AG09309 (cell line): Measurements from ENCODE around the gene CD1E.
"Not testable (repeated sequence)": the region's sequence is repeated elsewhere in the genome, so short reads cannot be mapped to it uniquely, and the experiment has no call there.

Experiments
- DNase-seq: peaks from one replicate; pipeline ENCODE4 v3.0.0-alpha.2; 2010; ENCODE audit warnings: low read depth
- H3K4me3 ChIP-seq: 2 replicates; pipeline ENCODE4 v1.5.1; 2011; ENCODE audit warnings: mild to moderate bottlenecking, low read depth, low read length, moderate library complexity; ENCODE audit not compliant: control insufficient read depth
- TF ChIP-seq, protein P1 (sequence below): IDR thresholded peaks from 2 replicates; pipeline ENCODE4 v1.5.1; 2011; ENCODE audit warnings: mild to moderate bottlenecking, low read depth, low read length, inconsistent platforms; ENCODE audit not compliant: insufficient read depth, control insufficient read depth; ENCODE audit errors: missing control alignments

The CD1E gene

GRCh38 chr1:158356616-158357015 lies 2.9 kb downstream of the CD1E start:
- no peak overlapping the region for H3K4me3 ChIP-seq
- DNase-seq = no peak
- TF ChIP-seq, protein P1, sequence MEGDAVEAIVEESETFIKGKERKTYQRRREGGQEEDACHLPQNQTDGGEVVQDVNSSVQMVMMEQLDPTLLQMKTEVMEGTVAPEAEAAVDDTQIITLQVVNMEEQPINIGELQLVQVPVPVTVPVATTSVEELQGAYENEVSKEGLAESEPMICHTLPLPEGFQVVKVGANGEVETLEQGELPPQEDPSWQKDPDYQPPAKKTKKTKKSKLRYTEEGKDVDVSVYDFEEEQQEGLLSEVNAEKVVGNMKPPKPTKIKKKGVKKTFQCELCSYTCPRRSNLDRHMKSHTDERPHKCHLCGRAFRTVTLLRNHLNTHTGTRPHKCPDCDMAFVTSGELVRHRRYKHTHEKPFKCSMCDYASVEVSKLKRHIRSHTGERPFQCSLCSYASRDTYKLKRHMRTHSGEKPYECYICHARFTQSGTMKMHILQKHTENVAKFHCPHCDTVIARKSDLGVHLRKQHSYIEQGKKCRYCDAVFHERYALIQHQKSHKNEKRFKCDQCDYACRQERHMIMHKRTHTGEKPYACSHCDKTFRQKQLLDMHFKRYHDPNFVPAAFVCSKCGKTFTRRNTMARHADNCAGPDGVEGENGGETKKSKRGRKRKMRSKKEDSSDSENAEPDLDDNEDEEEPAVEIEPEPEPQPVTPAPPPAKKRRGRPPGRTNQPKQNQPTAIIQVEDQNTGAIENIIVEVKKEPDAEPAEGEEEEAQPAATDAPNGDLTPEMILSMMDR = no peak

- no peak overlapping the region for H3K4me3 ChIP-seq
- DNase-seq = no peak
- TF ChIP-seq, protein P1 = no peak
These were observed 3.7 kb downstream of the CD1E start for GRCh38 chr1:158357441-158357840.

GRCh38 chr1:158362482-158362881 lies 8.8 kb downstream of the CD1E start:
- DNase-seq = no peak
- H3K4me3 ChIP-seq = no peak overlapping the region
- TF ChIP-seq, protein P1 = no peak

- no peak for DNase-seq
These were observed 9.2 kb downstream of the CD1E start for GRCh38 chr1:158362941-158363340.

GRCh38 chr1:158366783-158367182 lies 13.1 kb downstream of the CD1E start:
- TF ChIP-seq, protein P1 = no peak
- DNase-seq = no peak
- H3K4me3 ChIP-seq = no peak overlapping the region

More at GRCh38 chr1:158362941-158363340, 9.2 kb downstream of the CD1E start:
- TF ChIP-seq, protein P1 = no peak
- no peak overlapping the region for H3K4me3 ChIP-seq

DNA sequence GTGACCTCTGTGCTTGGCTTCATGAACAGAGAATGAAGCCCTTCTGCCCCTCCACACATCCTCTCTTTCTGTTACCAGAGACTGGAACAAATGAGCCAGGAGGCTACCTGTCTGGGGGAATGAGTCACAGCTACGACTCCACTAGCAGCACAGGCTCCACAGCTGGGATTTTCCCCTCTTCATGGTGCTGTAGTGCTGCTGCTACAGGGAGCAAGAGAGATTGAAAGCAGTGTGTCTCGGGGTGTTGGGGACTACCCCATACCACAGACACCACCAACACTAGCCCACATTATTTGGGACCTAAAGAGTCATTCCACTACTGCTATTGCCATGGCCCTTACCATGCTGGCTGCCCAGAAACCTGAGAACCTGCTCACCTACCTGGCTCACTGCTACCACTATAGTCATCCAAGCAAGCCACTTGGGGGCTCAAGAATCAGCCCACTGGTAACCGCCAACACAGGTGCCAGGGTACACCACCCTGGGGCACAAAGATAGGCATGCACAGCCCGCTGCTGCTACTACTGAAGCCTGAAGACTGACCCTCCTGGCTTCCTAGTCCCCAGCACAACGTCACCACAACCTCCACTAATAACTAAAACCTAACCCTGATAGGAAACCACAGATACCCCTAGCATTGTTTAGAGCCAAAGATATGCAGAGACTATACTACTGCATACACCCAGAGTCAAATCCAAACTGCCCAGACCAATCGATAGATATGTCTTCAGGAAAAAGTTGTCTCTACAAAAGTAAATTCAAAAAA lies 17.7 kb downstream of the CD1E start:
- no peak overlapping the region for H3K4me3 ChIP-seq
- TF ChIP-seq, protein P1 = no peak
- DNase-seq = no peak

- H3K4me3 ChIP-seq, DNase-seq: not testable (repeated sequence)
These were observed 20.4 kb downstream of the CD1E start for GRCh38 chr1:158374101-158374500.
